K562 (cell line): Measurements from ENCODE around the gene CUTC.

Source experiments
- BRF1 ChIP-seq: IDR thresholded peaks from 3 replicates; pipeline ENCODE4 v1.6.1; 2011; ENCODE audit warnings: borderline replicate concordance, mild to moderate bottlenecking; ENCODE audit not compliant: insufficient read length; ENCODE audit errors: extremely low read depth
- BRF2 ChIP-seq: IDR thresholded peaks from 3 replicates; pipeline ENCODE4 v1.6.1; 2011; ENCODE audit warnings: borderline replicate concordance, mild to moderate bottlenecking; ENCODE audit not compliant: insufficient read length, insufficient read depth
- CC2D1A ChIP-seq: fragments of 450-650 bp; IDR thresholded peaks from 2 replicates; pipeline ENCODE4 v1.6.1; 2017; ENCODE audit warnings: mild to moderate bottlenecking
- EZH2 ChIP-seq: IDR thresholded peaks from 2 replicates; pipeline ENCODE4 v1.6.1; 2012; ENCODE audit warnings: low read depth, mild to moderate bottlenecking, inconsistent platforms, low read length, borderline replicate concordance
- FOXA1 ChIP-seq: fragments of 450-650 bp; IDR thresholded peaks from 2 replicates; pipeline ENCODE4 v1.6.1; 2016; ENCODE audit warnings: mild to moderate bottlenecking, borderline replicate concordance
- KAT7 ChIP-seq: sonication (generic); formaldehyde crosslinking; IDR thresholded peaks from 2 replicates; pipeline ENCODE4 v1.8.0; 2022; ENCODE audit warnings: missing genetic modification reagents, mild to moderate bottlenecking, borderline replicate concordance
- MTA3 ChIP-seq: fragments of 450-650 bp; formaldehyde crosslinking; IDR thresholded peaks from 2 replicates; pipeline ENCODE4 v1.6.1; 2017; ENCODE audit warnings: mild to moderate bottlenecking, borderline replicate concordance
- POLR2A ChIP-seq: fragments of 450-650 bp; conservative IDR thresholded peaks from 2 replicates; pipeline ENCODE4 v1.6.1; 2016
- THRA ChIP-seq: fragments of 450-650 bp; IDR thresholded peaks from 2 replicates; pipeline ENCODE4 v1.6.1; 2017; ENCODE audit warnings: mild to moderate bottlenecking, moderate library complexity
- YY1 ChIP-seq, 3 experiments: IDR thresholded peaks; 2 replicates each; pipeline ENCODE4 v1.6.1; 2011; ENCODE audit warnings: low read length in 2 of 3, mild to moderate bottlenecking in 2 of 3, moderate library complexity in 2 of 3, borderline replicate concordance in 1 of 3, control low read depth in 1 of 3, low read depth in 1 of 3; ENCODE audit not compliant: insufficient read depth in 3 of 3, insufficient replicate concordance in 2 of 3, control insufficient read depth in 1 of 3, insufficient read length in 1 of 3; ENCODE audit errors: extremely low read depth in 1 of 3
- ZNF274 ChIP-seq: IDR thresholded peaks from 2 replicates; pipeline ENCODE4 v1.6.1; 2011; ENCODE audit warnings: low read depth, mild to moderate bottlenecking, low read length, moderate library complexity, borderline replicate concordance
- ZNF311 ChIP-seq: fragments of 250-450 bp; sonication (Bioruptor Pico); IDR thresholded peaks from 2 replicates; pipeline ENCODE4 v1.4.0; 2020; ENCODE audit warnings: mild to moderate bottlenecking, moderate library complexity
- TF ChIP-seq, protein P1 (sequence below), 3 experiments: IDR thresholded peaks in 2 of 3; conservative IDR thresholded peaks in 1 of 3; 2 replicates each; pipeline ENCODE4 v1.5.1; 2011 to 2012; ENCODE audit warnings: low read length in 3 of 3, mild to moderate bottlenecking in 3 of 3, control low read depth in 2 of 3, improper control_type of control experiment in 1 of 3, inconsistent platforms in 1 of 3, low read depth in 1 of 3, mixed read lengths in 1 of 3, moderate library complexity in 1 of 3; ENCODE audit not compliant: insufficient read depth in 2 of 3

DNA sequence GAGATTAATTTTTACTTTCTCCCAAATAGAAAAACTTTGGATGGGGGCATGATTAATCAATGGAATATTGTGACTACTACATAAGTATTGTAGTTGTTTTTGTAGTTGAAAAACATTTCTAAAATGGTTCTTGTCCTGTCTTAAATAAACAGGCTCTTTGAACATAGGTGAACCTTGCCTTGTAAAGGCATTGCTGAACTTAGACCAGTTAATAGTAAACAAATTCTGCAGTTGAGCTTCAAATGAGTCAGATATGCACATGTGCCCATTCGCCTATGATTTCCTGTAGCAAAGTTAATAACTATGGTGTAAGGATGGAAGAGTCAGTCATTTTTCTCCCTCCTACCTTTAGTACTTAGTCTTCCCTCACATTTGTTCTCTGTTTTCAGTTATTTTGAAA is 22.6 kb downstream of the CUTC start:
- TF ChIP-seq BRF1 (no peak), EZH2 (no peak), POLR2A (no peak), ZNF274 (no peak), BRF2 (no peak), FOXA1 (no peak), THRA (no peak), ZNF311 (CRISPR knock-in tag) (no peak), MTA3 (no peak), CC2D1A (no peak), YY1 (IDR thresholded peaks at IDR 0.05; ENCODE audit: borderline replicate concordance in 1 of 3, control insufficient read depth in 1 of 3, extremely low read depth in 1 of 3, insufficient read depth in 3 of 3, insufficient read length in 1 of 3, insufficient replicate concordance in 2 of 3, low read depth in 1 of 3, low read length in 2 of 3) (no peak), KAT7 (CRISPR knock-in tag) (no peak)
- TF ChIP-seq, protein P1, sequence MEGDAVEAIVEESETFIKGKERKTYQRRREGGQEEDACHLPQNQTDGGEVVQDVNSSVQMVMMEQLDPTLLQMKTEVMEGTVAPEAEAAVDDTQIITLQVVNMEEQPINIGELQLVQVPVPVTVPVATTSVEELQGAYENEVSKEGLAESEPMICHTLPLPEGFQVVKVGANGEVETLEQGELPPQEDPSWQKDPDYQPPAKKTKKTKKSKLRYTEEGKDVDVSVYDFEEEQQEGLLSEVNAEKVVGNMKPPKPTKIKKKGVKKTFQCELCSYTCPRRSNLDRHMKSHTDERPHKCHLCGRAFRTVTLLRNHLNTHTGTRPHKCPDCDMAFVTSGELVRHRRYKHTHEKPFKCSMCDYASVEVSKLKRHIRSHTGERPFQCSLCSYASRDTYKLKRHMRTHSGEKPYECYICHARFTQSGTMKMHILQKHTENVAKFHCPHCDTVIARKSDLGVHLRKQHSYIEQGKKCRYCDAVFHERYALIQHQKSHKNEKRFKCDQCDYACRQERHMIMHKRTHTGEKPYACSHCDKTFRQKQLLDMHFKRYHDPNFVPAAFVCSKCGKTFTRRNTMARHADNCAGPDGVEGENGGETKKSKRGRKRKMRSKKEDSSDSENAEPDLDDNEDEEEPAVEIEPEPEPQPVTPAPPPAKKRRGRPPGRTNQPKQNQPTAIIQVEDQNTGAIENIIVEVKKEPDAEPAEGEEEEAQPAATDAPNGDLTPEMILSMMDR (IDR thresholded peaks at IDR 0.05 in 2 of 3, conservative IDR thresholded peaks at IDR 0.05 in 1 of 3; ENCODE audit: insufficient read depth in 2 of 3, low read depth in 1 of 3, low read length in 3 of 3) = no peak
